ENCODE results near the gene STK33. TPM values are rescaled to one million over a fixed set of nuclear protein-coding genes. Genes with fewer than 3 reads are reported as not detected.

The STK33 gene
- total RNA-seq, 4 donors from 2014 or later: 0.48 to 2.9 (median 0.56) TPM; not detected in 1

DNA sequence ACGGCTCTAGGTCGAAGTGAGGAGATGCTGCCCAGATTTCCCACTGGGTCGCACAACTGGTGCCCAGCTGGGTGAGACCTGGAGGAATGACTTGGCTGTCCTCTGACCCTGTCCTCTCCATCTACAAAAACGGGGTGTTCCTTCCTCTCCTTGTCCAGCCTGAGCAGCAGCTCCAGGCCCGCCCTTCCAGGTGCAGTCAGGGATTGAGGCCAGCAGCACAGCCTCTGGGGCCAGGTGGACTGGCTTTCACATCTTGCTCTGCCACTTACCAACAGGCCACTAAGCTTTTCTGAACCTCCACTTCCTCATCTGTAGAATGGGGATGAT is 238.6 kb downstream of the STK33 start:
- WGBS, 2 donors: 74% methylated on average over 5 of the region's 5 CpGs; no CpG with 5 or more reads in 1 of the 2 donors

DNA sequence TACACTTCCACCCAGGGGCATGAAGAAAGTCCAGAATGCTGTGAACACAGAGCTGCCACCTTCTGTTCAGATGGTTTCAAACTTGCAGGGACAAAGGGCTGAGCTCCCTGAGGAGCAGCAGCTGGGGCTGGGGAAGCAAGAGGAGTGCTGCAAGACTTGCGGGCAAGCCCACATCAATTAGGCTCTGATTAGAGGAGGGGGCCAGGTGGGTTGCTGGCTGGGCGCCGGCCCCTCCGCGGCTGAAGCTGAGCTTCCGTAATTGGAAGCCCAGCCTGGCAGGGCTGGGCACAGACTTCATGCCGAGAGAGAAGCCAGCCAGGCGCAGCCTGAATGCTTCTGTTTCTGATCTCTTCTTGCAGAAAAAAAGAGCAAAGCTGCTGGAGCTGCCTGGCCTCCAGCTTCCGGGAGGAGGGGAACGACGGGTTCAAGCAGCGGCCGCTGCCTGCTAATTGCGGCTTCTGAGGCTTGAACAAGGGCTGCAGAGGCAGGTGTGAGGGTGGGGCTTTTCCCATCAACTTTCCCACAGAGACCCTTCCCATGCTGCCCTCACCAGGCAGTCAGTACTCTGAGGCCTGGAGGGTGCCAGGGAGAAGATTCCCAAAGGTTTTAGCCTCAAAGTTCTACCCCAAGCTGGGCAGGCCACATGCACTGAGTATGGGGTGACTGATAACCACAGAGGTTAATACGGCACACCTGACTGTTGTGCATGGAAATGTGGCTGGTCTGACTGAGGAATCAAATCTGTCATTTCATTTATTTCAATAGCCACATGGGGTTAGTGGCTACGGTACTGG is 239.2 kb downstream of the STK33 start:
- Histone ChIP-seq H3K27me3 (no peaks in the 10 kb centered on the region), H3K4me3 (peak overlapping the region in 2 of 4 donors; percentile 3 to 36), H3K9me3 (no peaks in the 10 kb centered on the region), H3K36me3 (no peaks in the 10 kb centered on the region), H3K27ac (peak overlapping the region in 3 of 4 donors; percentile 76 to 90 (median 79)), H3K4me1 (peaks cover 16 to 55% (median 22%) of the 10 kb centered on the region in 3 donors)
- 19% methylated on average over 8 of the region's 16 CpGs; no CpG with 5 or more reads in 1 of the 2 donors for WGBS, 2 donors
- DNase-seq: no peak
- TF ChIP-seq, protein P1, sequence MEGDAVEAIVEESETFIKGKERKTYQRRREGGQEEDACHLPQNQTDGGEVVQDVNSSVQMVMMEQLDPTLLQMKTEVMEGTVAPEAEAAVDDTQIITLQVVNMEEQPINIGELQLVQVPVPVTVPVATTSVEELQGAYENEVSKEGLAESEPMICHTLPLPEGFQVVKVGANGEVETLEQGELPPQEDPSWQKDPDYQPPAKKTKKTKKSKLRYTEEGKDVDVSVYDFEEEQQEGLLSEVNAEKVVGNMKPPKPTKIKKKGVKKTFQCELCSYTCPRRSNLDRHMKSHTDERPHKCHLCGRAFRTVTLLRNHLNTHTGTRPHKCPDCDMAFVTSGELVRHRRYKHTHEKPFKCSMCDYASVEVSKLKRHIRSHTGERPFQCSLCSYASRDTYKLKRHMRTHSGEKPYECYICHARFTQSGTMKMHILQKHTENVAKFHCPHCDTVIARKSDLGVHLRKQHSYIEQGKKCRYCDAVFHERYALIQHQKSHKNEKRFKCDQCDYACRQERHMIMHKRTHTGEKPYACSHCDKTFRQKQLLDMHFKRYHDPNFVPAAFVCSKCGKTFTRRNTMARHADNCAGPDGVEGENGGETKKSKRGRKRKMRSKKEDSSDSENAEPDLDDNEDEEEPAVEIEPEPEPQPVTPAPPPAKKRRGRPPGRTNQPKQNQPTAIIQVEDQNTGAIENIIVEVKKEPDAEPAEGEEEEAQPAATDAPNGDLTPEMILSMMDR (IDR thresholded peaks at IDR 0.05): peak in 2 of 6 experiments; percentile 4 to 12
- TF ChIP-seq POLR2A (IDR thresholded peaks at IDR 0.05): no peak
- intact Hi-C loops (cut with DNase I): no loop called here

More for the DNA sequence above, 238.6 kb downstream of the STK33 start:
- TF ChIP-seq, protein P1 (IDR thresholded peaks at IDR 0.05): no peak
- no peak for TF ChIP-seq POLR2A (IDR thresholded peaks at IDR 0.05)
- Histone ChIP-seq H3K4me3 (no peak overlapping the region), H3K9me3 (no peaks in the 10 kb centered on the region), H3K27ac (peak overlapping the region in 3 of 4 donors; percentile 76 to 90 (median 79)), H3K27me3 (no peaks in the 10 kb centered on the region), H3K4me1 (peaks cover 16 to 55% (median 22%) of the 10 kb centered on the region in 3 donors), H3K36me3 (no peaks in the 10 kb centered on the region)
- no peak for DNase-seq
- intact Hi-C loops (cut with DNase I): no loop called here

DNA sequence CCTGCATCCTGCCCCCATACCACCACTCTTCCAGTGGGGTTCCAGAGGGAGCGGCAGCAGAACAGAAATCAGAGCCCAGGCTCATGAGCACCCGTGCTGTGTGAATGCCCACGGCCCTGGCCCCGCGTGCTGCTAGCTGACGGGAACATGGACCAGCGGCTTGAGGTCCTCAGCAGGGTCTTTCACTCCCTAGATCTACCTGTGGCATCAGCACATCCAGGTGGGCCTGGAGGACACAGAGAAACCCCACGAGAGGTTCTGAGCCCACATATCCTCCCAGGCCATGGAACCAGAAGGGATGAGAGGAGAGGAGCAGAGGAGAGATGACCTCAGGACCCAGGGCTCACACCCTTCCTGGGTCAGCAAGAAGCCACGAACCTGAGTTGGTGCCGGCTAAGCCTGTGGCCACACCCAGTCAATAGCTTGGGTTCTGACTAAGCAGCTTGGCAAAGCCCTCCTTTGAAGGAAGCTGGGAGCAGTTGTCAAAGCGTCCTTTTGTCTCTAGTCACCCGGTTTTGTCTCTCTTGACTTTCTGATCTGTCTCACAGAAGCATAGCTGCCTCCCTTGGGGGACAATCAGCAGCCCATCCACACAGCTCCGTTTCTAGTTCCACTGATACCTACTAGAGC is 241.0 kb downstream of the STK33 start:
- Histone ChIP-seq H3K4me1 (peaks cover 16 to 55% (median 22%) of the 10 kb centered on the region in 3 donors), H3K4me3 (no peak overlapping the region), H3K9me3 (no peaks in the 10 kb centered on the region), H3K27ac (peak overlapping the region; percentile 34 to 90 (median 72)), H3K36me3 (no peaks in the 10 kb centered on the region), H3K27me3 (no peaks in the 10 kb centered on the region)
- whole genome bisulfite sequencing, 2 donors: 45 to 65% methylated on average over 6 of the region's 13 CpGs
- intact Hi-C loops (cut with DNase I): no loop called here
- no peak for TF ChIP-seq POLR2A (IDR thresholded peaks at IDR 0.05)
- TF ChIP-seq, protein P1 (IDR thresholded peaks at IDR 0.05): no peak
- DNase-seq: no peak

DNA sequence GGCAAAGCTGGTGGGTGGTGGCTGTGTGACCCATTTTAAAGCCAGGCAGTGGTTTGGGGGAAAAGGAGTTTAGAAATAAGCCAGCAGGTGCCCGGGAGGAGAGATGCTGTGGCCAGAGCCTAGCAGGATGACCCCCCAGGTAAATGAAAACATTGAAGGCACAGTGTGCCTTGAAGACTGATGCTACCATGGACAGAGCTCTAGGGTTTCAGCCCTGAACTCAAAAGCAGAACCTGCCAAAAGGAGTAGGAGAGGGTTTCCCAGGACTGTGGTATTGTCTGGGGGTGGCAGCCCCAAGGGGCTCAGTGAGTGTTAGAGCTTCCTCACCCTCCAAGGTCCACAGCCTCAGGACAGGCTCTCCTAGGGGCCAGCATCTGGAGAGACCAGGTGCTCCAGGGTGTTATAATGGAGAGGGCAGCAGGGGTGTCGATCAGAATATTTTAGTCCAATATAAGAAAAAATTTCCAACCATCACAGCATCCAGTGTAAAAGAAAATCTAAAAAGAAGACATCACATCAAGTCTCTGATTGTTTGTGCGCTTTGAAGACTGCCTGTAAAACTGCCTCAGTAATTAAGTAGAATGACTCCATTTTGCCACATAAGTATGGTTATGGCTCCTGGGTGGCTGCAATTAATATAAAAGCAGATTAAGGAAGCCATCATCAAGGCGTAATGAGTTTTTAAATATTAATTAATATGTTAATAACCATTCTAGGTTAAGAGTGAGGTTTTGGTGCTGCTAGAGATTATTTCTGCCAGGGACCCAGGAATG is 241.7 kb downstream of the STK33 start:
- WGBS, 2 donors: 82 to 91% methylated on average over 4 of the region's 4 CpGs
- Histone ChIP-seq H3K4me3 (no peak overlapping the region), H3K4me1 (peaks cover 16 to 51% (median 22%) of the 10 kb centered on the region in 3 donors), H3K36me3 (no peaks in the 10 kb centered on the region), H3K27me3 (no peaks in the 10 kb centered on the region), H3K9me3 (no peaks in the 10 kb centered on the region), H3K27ac (peak overlapping the region in 3 of 4 donors; percentile 9 to 90 (median 54))
- intact Hi-C loops (cut with DNase I): no loop called here
- TF ChIP-seq POLR2A (IDR thresholded peaks at IDR 0.05): no peak
- TF ChIP-seq, protein P1 (IDR thresholded peaks at IDR 0.05): no peak
- DNase-seq: no peak

Data from esophagus squamous epithelium (tissue), 5 donors.